Measurements from ENCODE around the gene NLGN1.

- TF ChIP-seq CTCF (IDR thresholded peaks at IDR 0.05) (no peak), POLR2A (IDR thresholded peaks at IDR 0.05) (no peak)
Observed at GRCh38 chr3:173849489-173849888, 451.9 kb downstream of the NLGN1 start.

All from lower leg skin (tissue), 3 donors.